SU-DHL-6 (cell line): ENCODE results near the gene DERL3.

Source experiments
- H2AFZ ChIP-seq: fragments of 200-600 bp; sonication (generic); 2 replicates; pipeline ENCODE4 v1.6.1; 2014; ENCODE audit warnings: low read depth, mild to moderate bottlenecking, moderate library complexity, mixed read lengths, antibody characterized with exemption, low read length; ENCODE audit not compliant: severe bottlenecking
- H3F3A ChIP-seq: fragments of 200-600 bp; shearing (Covaris generic); 2 replicates; pipeline ENCODE4 v1.6.0; 2016; ENCODE audit warnings: antibody characterized with exemption, mild to moderate bottlenecking; ENCODE audit not compliant: insufficient read depth
- H3K27ac ChIP-seq: fragments of 200-600 bp; sonication (generic); 2 replicates; pipeline ENCODE4 v1.5.1; 2016; ENCODE audit warnings: low read depth, mild to moderate bottlenecking, low read length, moderate library complexity, mixed read lengths
- H3K27me3 ChIP-seq: fragments of 200-600 bp; sonication (generic), shearing (Covaris generic); 2 replicates; pipeline ENCODE4 v1.6.0; 2014; ENCODE audit warnings: mild to moderate bottlenecking, low read length
- H3K36me3 ChIP-seq: fragments of 200-600 bp; sonication (generic); 2 replicates; pipeline ENCODE4 v1.6.1; 2014; ENCODE audit warnings: mild to moderate bottlenecking, low read length, mixed read lengths
- H3K4me2 ChIP-seq: fragments of 300-600, 200-600 bp; shearing (Covaris generic), sonication (generic); 2 replicates; pipeline ENCODE4 v1.6.0; 2014; ENCODE audit warnings: low read length, low read depth, mild to moderate bottlenecking; ENCODE audit not compliant: poor library complexity, severe bottlenecking
- H3K4me3 ChIP-seq: fragments of 200-600 bp; sonication (generic); 2 replicates; pipeline ENCODE4 v1.5.1; 2014; ENCODE audit warnings: antibody characterized with exemption, low read length, mild to moderate bottlenecking, mixed read lengths; ENCODE audit not compliant: insufficient read depth, poor library complexity, severe bottlenecking
- H3K79me2 ChIP-seq: fragments of 200-600 bp; sonication (generic); 2 replicates; pipeline ENCODE4 v1.6.1; 2014; ENCODE audit warnings: mild to moderate bottlenecking, low read length, moderate library complexity; ENCODE audit not compliant: insufficient read depth
- H3K9ac ChIP-seq: fragments of 200-600 bp; sonication (generic); 2 replicates; pipeline ENCODE4 v1.7.0; 2014; ENCODE audit warnings: mild to moderate bottlenecking, low read length
- H3K9me2 ChIP-seq: fragments of 200-600 bp; sonication (generic); replicated peaks from 2 replicates; pipeline ENCODE4 v1.6.1; 2014; ENCODE audit warnings: low read length; ENCODE audit not compliant: insufficient read depth
- H3K9me3 ChIP-seq: fragments of 200-600 bp; sonication (generic); 2 replicates; pipeline ENCODE4 v1.6.1; 2014; ENCODE audit warnings: low read length, mixed read lengths; ENCODE audit not compliant: insufficient read depth
- H4K20me1 ChIP-seq: fragments of 200-600 bp; sonication (generic); 2 replicates; pipeline ENCODE4 v1.6.1; 2014; ENCODE audit warnings: low read depth, mild to moderate bottlenecking, antibody characterized with exemption, low read length, moderate library complexity, mixed read lengths
- CTCF ChIP-seq: fragments of 200-600 bp; sonication (generic); IDR thresholded peaks from one replicate; pipeline ENCODE4 v1.5.1; 2017; ENCODE audit warnings: antibody characterized with exemption, mild to moderate bottlenecking, low read length, moderate library complexity; ENCODE audit not compliant: insufficient read depth, poor library complexity, severe bottlenecking
- EZH2phosphoT487 ChIP-seq: fragments of 200-600 bp; sonication (generic), shearing (Covaris generic); conservative IDR thresholded peaks from 2 replicates; pipeline ENCODE4 v1.6.1; 2018; ENCODE audit warnings: mild to moderate bottlenecking, antibody characterized with exemption, low read length, moderate library complexity, mixed read lengths

DERL3 gene

GRCh38 chr22:23838681-23839468 lies at the start of gene DERL3:
TSS of gene DERL3 (minus strand) at chr22:23839006. CDS start at chr22:23838987, 19 bp downstream.
- H3K9me3 ChIP-seq: no peaks in the 10 kb centered on the region
- no peaks in the 10 kb centered on the region for H3K9me2 ChIP-seq
- peak within 1 kb of the TSS; percentile 53 for H3K9ac ChIP-seq
- no peaks in the 10 kb centered on the region for H3K27me3 ChIP-seq
- peak within 1 kb of the TSS; percentile 90 for H3K27ac ChIP-seq
- H3K4me2 ChIP-seq: peak within 1 kb of the TSS; percentile 64
- H3K4me3 ChIP-seq: peak within 1 kb of the TSS; percentile 41
- no peaks in the 10 kb centered on the region for H3K79me2 ChIP-seq
- no peaks in the 10 kb centered on the region for H4K20me1 ChIP-seq
- H3F3A ChIP-seq: peaks cover 22% of the 10 kb centered on the region; the same call in 1 of the 2 replicates
- peak within 1 kb of the TSS; percentile 55 for H2AFZ ChIP-seq
- H3K36me3 ChIP-seq: no peaks in the 10 kb centered on the region
- TF ChIP-seq CTCF (no peak), EZH2phosphoT487 (no peak)

GRCh38 chr22:23884140-23884539 lies 45.3 kb upstream of the DERL3 start:
- no peaks in the 10 kb centered on the region for H3K9me2 ChIP-seq
- no peaks in the 10 kb centered on the region for H3K79me2 ChIP-seq
- TF ChIP-seq EZH2phosphoT487: no peak
- TF ChIP-seq CTCF: no peak
- H4K20me1 ChIP-seq: no peaks in the 10 kb centered on the region
- H3K9me3 ChIP-seq: no peaks in the 10 kb centered on the region
- no peaks in the 10 kb centered on the region for H3F3A ChIP-seq
- no peaks in the 10 kb centered on the region for H3K36me3 ChIP-seq
- no peak overlapping the region for H2AFZ ChIP-seq
- H3K4me2 ChIP-seq: no peak overlapping the region
- H3K9ac ChIP-seq: no peak overlapping the region
- no peak overlapping the region for H3K4me3 ChIP-seq
- H3K27ac ChIP-seq: no peak overlapping the region
- no peaks in the 10 kb centered on the region for H3K27me3 ChIP-seq

GRCh38 chr22:23883658-23884057 lies 44.9 kb upstream of the DERL3 start:
- Histone ChIP-seq H2AFZ (no peak overlapping the region), H4K20me1 (no peaks in the 10 kb centered on the region), H3K27ac (no peak overlapping the region), H3K9me2 (no peaks in the 10 kb centered on the region), H3K4me2 (no peak overlapping the region), H3K27me3 (no peaks in the 10 kb centered on the region), H3K9ac (no peak overlapping the region), H3K79me2 (no peaks in the 10 kb centered on the region), H3K9me3 (no peaks in the 10 kb centered on the region), H3K36me3 (no peaks in the 10 kb centered on the region), H3F3A (no peaks in the 10 kb centered on the region), H3K4me3 (no peak overlapping the region)
- TF ChIP-seq EZH2phosphoT487 (no peak), CTCF (no peak)
